ENCODE measurements around the gene MCHR1.
"Not testable (repeated sequence)": the region's sequence is repeated elsewhere in the genome, so short reads cannot be mapped to it uniquely, and the experiment has no call there.

Gene MCHR1

DNA sequence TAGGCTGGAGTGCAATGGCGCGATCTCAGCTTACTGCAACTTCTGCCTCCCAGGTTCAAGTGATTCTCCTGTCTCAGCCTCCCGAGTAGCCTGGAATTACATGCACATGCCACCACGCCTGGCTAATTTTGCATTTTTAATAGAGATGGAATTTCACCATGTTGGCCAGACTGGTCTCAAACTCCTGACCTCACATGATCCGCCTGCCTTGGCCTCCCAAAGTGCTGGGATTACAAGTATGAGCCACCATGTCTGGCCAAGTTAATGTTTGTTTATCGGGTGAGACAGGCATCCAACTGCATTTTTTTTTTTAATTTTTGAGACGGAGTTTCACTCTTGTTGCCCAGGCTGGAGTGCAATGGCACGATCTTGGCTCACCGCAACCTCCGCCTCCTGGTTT, 22.6 kb upstream of the MCHR1 start:
- DNase-seq (ENCODE audit: low spot score): not testable (repeated sequence)

DNA sequence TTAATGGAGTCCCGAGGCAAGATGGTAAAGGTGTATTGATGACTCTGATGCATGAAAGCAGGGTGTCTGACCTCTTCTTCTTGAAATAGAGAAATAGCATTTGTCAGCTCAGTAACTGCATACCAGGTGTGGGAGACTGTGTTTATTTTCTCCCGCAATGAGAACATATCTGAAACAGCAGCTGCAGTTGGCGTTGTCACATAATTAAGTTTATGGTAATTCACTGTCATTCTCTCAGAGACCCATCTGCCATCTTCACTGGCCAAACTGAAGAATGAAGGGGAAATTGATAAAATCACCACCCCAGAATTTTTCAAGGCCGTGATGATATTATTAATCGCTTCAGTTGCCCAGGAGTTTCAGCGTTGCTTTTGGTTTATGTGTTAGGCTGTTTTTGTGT, 20.1 kb upstream of the MCHR1 start:
- no peak for DNase-seq (ENCODE audit: low spot score)

DNA sequence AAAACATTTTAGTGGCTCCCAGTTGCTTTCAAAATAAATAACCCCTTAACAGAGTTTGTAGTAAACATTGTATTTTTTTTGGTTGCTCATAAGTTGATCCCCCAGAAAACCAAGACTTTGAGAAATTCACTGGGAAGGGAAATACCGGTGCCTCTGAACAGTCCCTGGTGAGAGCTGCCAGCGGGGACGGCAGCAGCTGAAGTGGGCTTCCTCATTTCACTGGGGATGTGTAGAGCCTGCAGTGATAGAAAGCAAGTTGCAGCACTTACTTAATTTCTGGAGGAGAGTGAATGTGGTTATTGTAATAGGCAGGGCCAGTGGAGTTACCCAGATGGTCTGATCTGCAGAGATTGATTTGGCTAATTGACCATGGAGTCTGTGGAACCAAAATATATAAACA, 18.6 kb upstream of the MCHR1 start:
- no peak for DNase-seq (ENCODE audit: low spot score)

- no peak for DNase-seq (ENCODE audit: low spot score)
These were observed 17.6 kb upstream of the MCHR1 start for GRCh38 chr22:40661671-40662070.

- DNase-seq (ENCODE audit: low spot score): peak; percentile 73
These were observed 14.0 kb upstream of the MCHR1 start for GRCh38 chr22:40665312-40665711.

GRCh38 chr22:40666151-40666848, 13.0 kb upstream of the MCHR1 start:
- DNase-seq (ENCODE audit: low spot score): peak; percentile 37

DNA sequence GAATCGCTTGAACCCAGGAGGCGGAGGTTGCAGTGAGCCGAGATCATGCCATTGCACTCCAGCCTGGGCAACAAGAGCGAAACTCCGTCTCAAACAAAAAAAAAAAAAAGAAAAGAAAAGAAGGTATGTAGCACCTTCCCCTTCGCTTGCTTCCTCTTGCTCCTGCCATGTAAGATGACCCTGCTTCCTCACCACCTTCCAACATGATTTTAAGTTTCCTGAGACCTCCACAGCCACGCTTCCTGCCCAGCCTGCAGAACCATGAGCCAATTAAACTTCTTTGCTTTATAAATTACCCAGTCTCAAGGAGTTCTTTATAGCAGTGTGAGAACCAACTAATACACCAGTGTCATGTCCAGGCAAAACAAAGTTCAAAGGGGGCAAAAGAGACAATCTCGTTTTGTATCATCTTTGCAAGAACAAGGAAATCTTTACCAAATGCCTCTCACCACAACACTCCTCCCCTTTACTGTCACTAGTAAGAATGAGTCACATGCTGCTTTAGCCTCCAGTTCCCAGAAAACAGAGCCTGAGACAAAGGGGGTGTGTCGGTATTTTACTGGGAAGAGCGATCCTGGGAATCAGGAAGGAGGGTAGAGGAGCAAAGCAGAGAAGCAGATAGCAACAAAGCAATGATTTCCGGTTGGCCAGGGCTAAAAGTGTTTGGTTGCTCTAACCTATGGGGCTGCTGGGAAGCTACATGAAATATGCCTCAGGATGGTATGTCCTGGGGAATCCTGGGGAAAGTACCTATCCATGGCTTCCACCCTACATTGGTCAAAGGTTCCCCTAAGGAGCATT, 10.5 kb upstream of the MCHR1 start:
- peak; percentile 78 for DNase-seq (ENCODE audit: low spot score)

- no peak for DNase-seq (ENCODE audit: low spot score)
These were observed 9.2 kb upstream of the MCHR1 start for GRCh38 chr22:40670058-40670457.

DNA sequence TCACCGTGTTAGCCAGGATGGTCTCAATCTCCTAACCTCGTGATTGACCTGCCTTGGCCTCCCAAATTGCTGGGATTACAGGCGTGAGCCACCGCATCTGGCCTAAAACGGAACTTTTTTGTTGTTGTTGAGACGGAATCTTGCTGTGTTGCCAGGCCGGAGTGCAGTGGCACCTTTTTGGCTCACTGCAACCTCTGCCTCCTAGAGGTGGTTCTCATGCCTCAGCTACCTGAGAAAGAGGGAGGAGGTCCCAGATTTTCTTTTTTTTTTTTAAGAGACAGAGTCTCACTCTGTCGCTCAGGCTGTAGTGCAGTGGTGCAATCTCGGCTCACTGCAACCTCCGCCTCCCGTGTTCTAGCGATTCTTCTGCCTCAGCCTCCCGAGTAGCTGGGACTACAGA, 7.9 kb upstream of the MCHR1 start:
- no peak for DNase-seq (ENCODE audit: low spot score)

DNA sequence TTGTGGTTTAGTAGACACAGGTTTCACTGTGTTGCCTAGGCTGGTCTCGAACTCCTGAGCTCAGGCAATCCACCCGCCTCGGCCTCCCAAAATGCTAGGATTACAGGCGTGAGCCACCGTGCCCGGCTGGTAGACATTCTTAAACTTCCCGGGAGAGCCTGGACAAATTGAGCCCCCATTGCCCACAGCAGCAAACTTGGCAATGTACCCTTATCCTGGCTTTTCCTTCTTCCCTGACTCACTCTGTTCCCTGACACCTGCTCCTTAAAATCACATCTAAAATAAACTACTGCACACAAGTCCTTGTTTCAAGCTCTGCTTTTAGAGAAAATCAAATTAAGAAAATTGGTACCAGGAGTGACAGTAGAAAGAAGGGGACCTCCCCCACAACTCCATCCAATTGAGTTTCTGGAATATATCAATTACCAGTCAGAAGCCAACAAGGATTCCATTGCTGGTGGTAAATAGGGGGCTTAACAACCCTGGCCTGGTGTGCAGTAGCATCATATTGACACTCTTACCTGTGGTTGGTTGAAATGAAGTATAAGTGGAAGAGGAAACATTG, 7.4 kb upstream of the MCHR1 start:
- DNase-seq (ENCODE audit: low spot score): no peak

DNA sequence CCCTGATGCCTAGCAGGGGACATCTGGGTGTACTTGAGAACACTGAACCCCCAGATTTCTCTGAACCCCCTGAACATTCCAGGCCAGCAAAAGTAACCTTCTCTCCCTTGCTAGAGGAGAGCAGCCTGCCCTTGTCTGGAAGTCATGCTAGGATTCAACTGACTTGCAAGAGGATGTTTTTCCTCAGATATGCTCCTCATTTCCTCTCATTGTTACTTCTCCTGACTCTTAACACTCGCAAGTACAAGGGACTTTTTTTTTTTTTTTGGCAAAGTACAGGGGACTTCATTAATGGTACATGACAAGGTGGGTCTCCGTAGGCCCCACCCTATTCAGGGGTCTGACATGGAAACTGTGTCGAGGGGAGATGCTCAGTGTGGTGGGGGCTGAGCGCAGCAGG, 6.3 kb upstream of the MCHR1 start:
- no peak for DNase-seq (ENCODE audit: low spot score)

DNA sequence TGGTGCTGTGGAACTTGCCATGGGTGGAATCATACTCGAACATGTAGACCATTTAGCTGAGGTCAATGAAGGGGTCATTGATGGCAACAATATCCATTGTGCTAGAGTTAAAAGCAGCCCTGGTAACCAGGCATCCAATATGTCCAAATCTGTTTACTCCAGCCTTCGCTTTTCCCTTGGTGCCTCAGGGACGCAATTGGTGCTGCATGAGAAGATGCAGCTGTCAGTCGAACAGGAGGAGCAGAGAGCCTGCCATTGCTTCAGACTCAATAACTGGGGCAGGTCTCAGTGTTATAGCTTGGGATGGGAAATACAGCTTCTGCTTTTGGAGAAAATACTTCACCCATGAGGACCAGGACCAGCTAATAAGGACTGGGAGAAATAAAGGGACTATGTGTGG, 5.0 kb upstream of the MCHR1 start:
- DNase-seq (ENCODE audit: low spot score): no peak

- not testable (repeated sequence) for DNase-seq (ENCODE audit: low spot score)
These were observed 3.1 kb upstream of the MCHR1 start for GRCh38 chr22:40676166-40676565.

DNA sequence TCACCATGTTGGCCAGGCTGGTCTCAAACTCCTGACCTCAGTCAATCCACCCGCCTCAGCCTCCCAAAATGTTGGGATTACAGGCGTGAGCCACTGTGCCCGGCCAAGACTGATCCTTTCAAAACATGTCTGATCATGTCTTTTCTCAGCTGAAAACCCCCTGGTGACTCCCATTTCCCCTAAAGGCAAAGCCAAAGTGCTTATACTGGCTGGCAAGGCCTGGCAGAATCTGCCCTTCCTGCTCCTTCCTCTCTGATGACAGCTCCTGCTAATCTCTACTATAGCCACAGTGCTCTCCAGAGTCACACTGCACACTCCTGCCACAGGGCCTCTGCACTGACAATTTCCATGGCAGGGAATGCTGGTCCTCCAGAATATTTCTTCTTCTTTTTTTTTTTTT, 2.6 kb upstream of the MCHR1 start:
- DNase-seq (ENCODE audit: low spot score): no peak

DNA sequence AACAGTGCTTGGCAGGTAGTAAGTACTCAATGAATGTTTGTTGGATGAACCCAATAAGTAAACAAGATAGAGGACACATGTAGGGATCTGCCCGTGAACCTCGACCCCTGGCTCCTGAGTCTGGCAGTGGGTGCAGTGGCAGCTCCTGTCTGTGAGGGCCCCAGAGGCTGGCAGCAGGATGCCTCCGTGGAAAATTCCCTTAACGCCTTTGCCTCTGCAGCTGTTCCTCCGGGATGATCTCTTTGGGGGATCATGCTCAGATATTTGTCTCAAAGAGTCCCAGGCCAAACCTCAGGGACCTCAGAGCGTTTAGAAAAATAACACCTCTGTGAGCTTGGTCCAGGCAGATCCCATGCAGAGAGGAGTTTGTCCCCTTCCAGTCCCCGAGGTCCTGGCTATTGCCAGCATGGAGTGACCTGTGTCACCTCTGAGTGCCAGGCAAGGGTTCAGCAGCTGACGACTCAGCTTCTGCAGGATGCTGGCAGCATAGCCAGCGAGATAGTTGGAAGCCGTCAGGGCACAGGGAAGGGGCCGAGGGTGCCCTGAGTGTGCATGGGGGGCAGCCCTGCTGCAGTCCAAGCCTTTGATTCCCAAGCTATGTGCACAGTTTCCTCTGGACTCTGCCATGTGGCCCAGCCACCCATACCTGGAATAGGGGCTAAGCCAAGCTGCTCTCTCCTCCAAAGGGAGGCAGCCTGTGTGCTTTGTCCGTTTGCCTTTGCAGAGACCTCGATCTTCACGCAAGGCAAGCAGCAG, 613 bp upstream of the MCHR1 start:
- DNase-seq (ENCODE audit: low spot score): no peak

DNA sequence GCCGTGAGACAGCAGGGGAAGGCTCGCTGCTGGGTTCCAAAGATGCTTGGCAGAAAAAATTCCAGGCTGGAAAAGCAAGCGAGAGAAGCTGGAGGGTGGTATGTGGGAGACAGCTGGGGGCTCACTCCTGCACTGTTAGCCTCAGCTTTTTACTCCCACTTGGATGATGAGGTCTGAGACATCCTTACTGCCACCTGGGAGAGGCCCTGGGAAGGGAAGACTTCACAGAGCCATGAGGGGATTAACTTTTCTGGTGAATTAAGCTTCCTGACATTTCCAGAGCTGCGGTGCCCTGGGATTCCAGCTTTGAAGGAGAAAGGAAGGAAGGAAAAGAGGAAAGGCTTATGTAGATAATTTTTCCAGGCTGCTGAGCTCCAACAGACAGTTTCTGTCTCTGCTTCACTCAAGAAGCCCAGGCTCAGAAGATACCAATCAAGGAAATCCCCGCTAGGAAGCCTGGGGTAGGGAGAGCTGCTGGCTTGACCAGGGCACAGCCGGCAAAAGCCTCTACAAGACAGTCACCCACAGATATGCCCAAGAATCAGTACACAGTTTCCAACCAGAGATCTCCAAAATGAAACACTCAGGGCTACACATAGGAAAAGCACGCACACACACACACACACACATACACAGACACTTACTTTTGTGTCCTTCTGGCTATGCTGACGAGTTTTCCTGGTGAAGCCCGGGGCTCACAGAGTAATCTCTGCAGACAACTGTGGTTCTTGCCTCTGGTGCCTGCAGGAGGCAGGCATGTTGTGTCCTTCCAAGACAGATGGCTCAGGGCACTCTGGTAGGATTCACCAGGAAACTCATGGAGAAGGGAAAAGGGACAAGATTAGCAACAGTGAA, 907 bp downstream of the MCHR1 start:
- no peak for DNase-seq (ENCODE audit: low spot score)

- no peak for DNase-seq (ENCODE audit: low spot score)
These were observed 1.5 kb downstream of the MCHR1 start for GRCh38 chr22:40680819-40681183.

DNA sequence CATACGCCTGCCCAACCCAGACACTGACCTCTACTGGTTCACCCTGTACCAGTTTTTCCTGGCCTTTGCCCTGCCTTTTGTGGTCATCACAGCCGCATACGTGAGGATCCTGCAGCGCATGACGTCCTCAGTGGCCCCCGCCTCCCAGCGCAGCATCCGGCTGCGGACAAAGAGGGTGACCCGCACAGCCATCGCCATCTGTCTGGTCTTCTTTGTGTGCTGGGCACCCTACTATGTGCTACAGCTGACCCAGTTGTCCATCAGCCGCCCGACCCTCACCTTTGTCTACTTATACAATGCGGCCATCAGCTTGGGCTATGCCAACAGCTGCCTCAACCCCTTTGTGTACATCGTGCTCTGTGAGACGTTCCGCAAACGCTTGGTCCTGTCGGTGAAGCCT, 2.2 kb downstream of the MCHR1 start:
- DNase-seq (ENCODE audit: low spot score): no peak

GRCh38 chr22:40684728-40685127, 5.4 kb downstream of the MCHR1 start:
- DNase-seq (ENCODE audit: low spot score): no peak

- DNase-seq (ENCODE audit: low spot score): no peak
These were observed 6.1 kb downstream of the MCHR1 start for GRCh38 chr22:40685406-40685805.

- DNase-seq (ENCODE audit: low spot score): no peak
These were observed 8.4 kb downstream of the MCHR1 start for GRCh38 chr22:40687706-40688105.

DNA sequence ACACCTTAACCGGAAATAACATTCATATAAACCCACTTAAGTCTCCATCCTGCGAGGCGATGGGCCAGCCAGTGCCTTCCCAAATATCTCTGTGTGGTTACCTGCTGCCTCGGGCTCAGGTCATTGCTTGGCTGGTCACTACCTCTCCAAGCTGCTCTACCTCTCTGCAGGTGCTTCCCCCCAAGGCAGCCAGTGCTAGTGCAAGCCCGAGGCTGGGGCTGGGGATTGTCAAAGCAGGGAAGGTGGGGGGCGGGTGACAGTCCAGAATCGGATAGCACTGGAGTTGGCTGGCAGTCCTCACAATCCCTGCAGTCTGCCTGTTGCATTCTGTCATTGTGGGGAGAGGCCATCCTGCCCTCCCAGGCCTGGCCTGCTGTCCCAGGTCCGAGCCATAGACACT, 11.1 kb downstream of the MCHR1 start:
- DNase-seq (ENCODE audit: low spot score): no peak

Measured in AG20443 (cell line).